H9 (cell line): Measurements from ENCODE around the gene SETD7. TPM values are rescaled to one million over a fixed set of nuclear protein-coding genes. Genes with fewer than 3 reads are reported as not detected.

Source experiments
- DNase-seq: peaks from one replicate; pipeline ENCODE4 v3.0.0-alpha.2; 2017
- H2AFZ ChIP-seq: one replicate; pipeline ENCODE4 v1.6.1; 2013; ENCODE audit warnings: mild to moderate bottlenecking, low read length, control low read depth, moderate library complexity
- H2AK5ac ChIP-seq: 2 replicates; pipeline ENCODE4 v1.6.1; 2013; ENCODE audit warnings: low read length, control low read depth, mixed read lengths; ENCODE audit not compliant: insufficient read length
- H2BK120ac ChIP-seq: one replicate; pipeline ENCODE4 v1.6.1; 2013; ENCODE audit warnings: low read depth, mild to moderate bottlenecking, low read length, control low read depth, inconsistent platforms; ENCODE audit not compliant: poor library complexity, severe bottlenecking
- H2BK12ac ChIP-seq: 2 replicates; pipeline ENCODE4 v1.6.1; 2013; ENCODE audit warnings: low read length, control low read depth, mixed read lengths, low read depth; ENCODE audit not compliant: insufficient read length
- H2BK15ac ChIP-seq: 2 replicates; pipeline ENCODE4 v1.6.1; 2013; ENCODE audit warnings: low read depth, low read length, control low read depth
- H2BK20ac ChIP-seq: one replicate; pipeline ENCODE4 v1.6.1; 2013; ENCODE audit warnings: low read depth, mild to moderate bottlenecking, low read length, control low read depth, inconsistent platforms; ENCODE audit not compliant: poor library complexity, severe bottlenecking
- H2BK5ac ChIP-seq: 2 replicates; pipeline ENCODE4 v1.6.1; 2013; ENCODE audit warnings: low read length, control low read depth, mixed read lengths; ENCODE audit not compliant: insufficient read length
- H3K14ac ChIP-seq: 2 replicates; pipeline ENCODE4 v1.6.1; 2013; ENCODE audit warnings: low read length, control low read depth; ENCODE audit not compliant: insufficient read depth
- H3K18ac ChIP-seq: 2 replicates; pipeline ENCODE4 v1.6.1; 2013; ENCODE audit warnings: low read depth, mild to moderate bottlenecking, mixed read lengths, low read length, control low read depth; ENCODE audit not compliant: insufficient read length
- H3K23ac ChIP-seq: 2 replicates; pipeline ENCODE4 v1.6.1; 2013; ENCODE audit warnings: low read length, control low read depth, mixed read lengths, low read depth; ENCODE audit not compliant: insufficient read length
- H3K23me2 ChIP-seq: 2 replicates; pipeline ENCODE4 v1.6.1; 2013; ENCODE audit warnings: low read depth, mild to moderate bottlenecking, mixed read lengths, low read length, control low read depth; ENCODE audit not compliant: insufficient read length, poor library complexity, severe bottlenecking
- H3K27ac ChIP-seq: 2 replicates; pipeline ENCODE4 v1.5.1; 2013; ENCODE audit warnings: low read length, control low read depth, mixed read lengths, low read depth; ENCODE audit not compliant: insufficient read length
- H3K27me3 ChIP-seq: 2 replicates; pipeline ENCODE4 v1.6.1; 2013; ENCODE audit warnings: low read length, control low read depth, inconsistent platforms; ENCODE audit not compliant: insufficient read depth
- H3K4ac ChIP-seq: 2 replicates; pipeline ENCODE4 v1.6.1; 2013; ENCODE audit warnings: low read depth, mild to moderate bottlenecking, control low read depth, inconsistent platforms, low read length, moderate library complexity
- H3K4me1 ChIP-seq: 2 replicates; pipeline ENCODE4 v1.6.1; 2013; ENCODE audit warnings: low read length, control low read depth, inconsistent platforms; ENCODE audit not compliant: insufficient read depth
- H3K4me2 ChIP-seq: 2 replicates; pipeline ENCODE4 v1.6.1; 2013; ENCODE audit warnings: low read length, control low read depth, mixed read lengths; ENCODE audit not compliant: insufficient read length, insufficient read depth
- H3K56ac ChIP-seq: 2 replicates; pipeline ENCODE4 v1.6.1; 2013; ENCODE audit warnings: low read depth, mild to moderate bottlenecking, mixed read lengths, low read length, control low read depth; ENCODE audit not compliant: insufficient read length
- H3K79me1 ChIP-seq: 2 replicates; pipeline ENCODE4 v1.6.1; 2013; ENCODE audit warnings: low read depth, mild to moderate bottlenecking, moderate library complexity, low read length, control low read depth, inconsistent platforms; ENCODE audit not compliant: insufficient read depth, poor library complexity, severe bottlenecking
- H3K79me2 ChIP-seq: 2 replicates; pipeline ENCODE4 v1.6.1; 2013; ENCODE audit warnings: low read length, control low read depth, inconsistent platforms; ENCODE audit not compliant: insufficient read depth
- H3K9ac ChIP-seq: 2 replicates; pipeline ENCODE4 v1.6.1; 2013; ENCODE audit warnings: low read length, control low read depth, mixed read lengths; ENCODE audit not compliant: insufficient read length; ENCODE audit errors: extremely low read depth
- H3K9me3 ChIP-seq: one replicate; pipeline ENCODE4 v1.6.1; 2013; ENCODE audit warnings: low read depth, low read length, inconsistent platforms; ENCODE audit not compliant: control insufficient read depth
- H3T11ph ChIP-seq: one replicate; pipeline ENCODE4 v1.6.1; 2013; ENCODE audit warnings: mild to moderate bottlenecking, low read length, control low read depth, inconsistent platforms
- H4K20me1 ChIP-seq: one replicate; pipeline ENCODE4 v1.6.1; 2013; ENCODE audit not compliant: control insufficient read depth, insufficient read length, insufficient read depth
- H4K5ac ChIP-seq: 2 replicates; pipeline ENCODE4 v1.6.1; 2013; ENCODE audit warnings: low read depth, mild to moderate bottlenecking, mixed read lengths, low read length, control low read depth; ENCODE audit not compliant: insufficient read length
- H4K8ac ChIP-seq: replicated peaks from 2 replicates; pipeline ENCODE4 v1.6.1; 2013; ENCODE audit warnings: low read length, control low read depth, mixed read lengths, low read depth; ENCODE audit not compliant: insufficient read length
- H4K91ac ChIP-seq: 2 replicates; pipeline ENCODE4 v1.6.1; 2013; ENCODE audit warnings: low read depth, mild to moderate bottlenecking, moderate library complexity, mixed read lengths, low read length, control low read depth; ENCODE audit not compliant: insufficient read length
- H3K27ac Mint-ChIP-seq, 3 experiments: 2 replicates in 2 of 3; 3 replicates in 1 of 3; pipeline ENCODE4 v1.8.0; 2020 to 2021; ENCODE audit warnings: mixed read lengths in 3 of 3, mild to moderate bottlenecking in 1 of 3, moderate library complexity in 1 of 3
- H3K27me3 Mint-ChIP-seq: 2 replicates; pipeline ENCODE4 v1.8.0; 2021; ENCODE audit warnings: low read depth, mild to moderate bottlenecking, moderate library complexity, mixed read lengths
- H3K36me3 Mint-ChIP-seq, 3 experiments: 2 replicates in 2 of 3; 3 replicates in 1 of 3; pipeline ENCODE4 v1.8.0; 2020 to 2021; ENCODE audit warnings: low read depth in 3 of 3, mixed read lengths in 3 of 3; ENCODE audit not compliant: insufficient read depth in 1 of 3
- H3K4me1 Mint-ChIP-seq, 2 experiments: 2 replicates each; pipeline ENCODE4 v1.8.0; 2020; ENCODE audit warnings: mixed read lengths in 2 of 2
- H3K4me3 Mint-ChIP-seq, 2 experiments: 2 replicates in 1 of 2; 3 replicates in 1 of 2; pipeline ENCODE4 v1.8.0; 2020 to 2021; ENCODE audit warnings: mild to moderate bottlenecking in 2 of 2, mixed read lengths in 2 of 2, moderate library complexity in 1 of 2
- H3K9me3 Mint-ChIP-seq, 2 experiments: 2 replicates in 1 of 2; 3 replicates in 1 of 2; pipeline ENCODE4 v1.8.0; 2020; ENCODE audit warnings: mild to moderate bottlenecking in 2 of 2, mixed read lengths in 2 of 2, moderate library complexity in 1 of 2
- WGBS: extraction: QIAGEN DNeasy Blood & Tissue Kit; methylation state at CpG from one replicate; pipeline ENCODE4 v1.1.7; 2013; ENCODE audit warnings: missing lambda C conversion rate, low lambda C conversion rate, mixed read lengths; ENCODE audit not compliant: insufficient read length; ENCODE audit errors: extremely low coverage; 5-methylcytosine and 5-hydroxymethylcytosine counted together
- total RNA-seq: library from RNA; stranded (reverse); gene quantifications from 2 replicates; pipeline ENCODE4 v1.2.1, GENCODE V29; 2021
- TF ChIP-seq, protein P1 (sequence below): fragments of 200-600 bp; sonication (generic); conservative IDR thresholded peaks from 3 replicates; pipeline ENCODE4 v1.8.0; 2021; ENCODE audit warnings: antibody characterized with exemption, mild to moderate bottlenecking

The SETD7 gene
- total RNA-seq, 1 experiment from 2014 or later, result 1.5 TPM

DNA sequence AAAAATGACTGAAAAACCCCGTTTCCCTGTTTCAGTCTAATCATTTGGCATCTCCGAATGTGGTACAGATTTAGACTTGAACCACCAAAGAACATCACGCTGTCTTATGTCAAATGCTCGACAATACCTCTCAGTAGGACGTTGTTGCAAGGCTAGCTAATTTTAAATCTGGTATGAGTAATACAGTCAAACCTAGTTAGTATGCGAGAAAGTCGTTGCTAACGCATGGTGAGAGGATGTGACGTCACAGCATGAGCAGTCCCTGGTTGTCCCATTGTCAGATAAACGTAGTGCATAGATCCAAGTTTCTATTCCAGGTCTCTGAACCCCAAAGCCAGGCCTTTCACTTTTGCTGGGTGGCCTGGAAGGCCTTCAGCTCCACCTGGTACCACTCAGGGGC is 44.7 kb downstream of the SETD7 start:
- Mint-ChIP-seq H3K4me1 (peaks cover 14 to 24% of the 10 kb centered on the region in 2 experiments), H3K9me3 (no peaks in the 10 kb centered on the region), H3K27ac (no peak overlapping the region), H3K4me3 (no peak overlapping the region), H3K27me3 (no peaks in the 10 kb centered on the region), H3K36me3 (no peaks in the 10 kb centered on the region; a peak in 1 of 7 replicates)
- no peak overlapping the region for H4K8ac ChIP-seq
- DNase-seq, result no peak
- H3K79me2 ChIP-seq, result no peaks in the 10 kb centered on the region
- H3K14ac ChIP-seq, result no peak overlapping the region
- H3K27ac ChIP-seq, result no peak overlapping the region
- no peak overlapping the region for H3K4me2 ChIP-seq
- no peaks in the 10 kb centered on the region for H3K4me1 ChIP-seq
- no peak overlapping the region for H3T11ph ChIP-seq
- no peak overlapping the region for H2BK5ac ChIP-seq
- H3K4ac ChIP-seq, result no peak overlapping the region
- no peak overlapping the region for H3K18ac ChIP-seq
- no peaks in the 10 kb centered on the region for H3K9me3 ChIP-seq
- no peak overlapping the region for H2AFZ ChIP-seq
- H2BK20ac ChIP-seq, result no peak overlapping the region
- no CpG with 5 or more reads among the region's 10 CpGs for WGBS
- no peak overlapping the region for H2BK15ac ChIP-seq
- H2BK12ac ChIP-seq, result no peak overlapping the region
- H4K91ac ChIP-seq, result no peak overlapping the region
- H2AK5ac ChIP-seq, result no peak overlapping the region
- H4K20me1 ChIP-seq, result no peaks in the 10 kb centered on the region
- H4K5ac ChIP-seq, result no peak overlapping the region
- H3K79me1 ChIP-seq, result no peaks in the 10 kb centered on the region
- no peak overlapping the region for H3K56ac ChIP-seq
- H3K27me3 ChIP-seq, result no peaks in the 10 kb centered on the region
- TF ChIP-seq, protein P1, sequence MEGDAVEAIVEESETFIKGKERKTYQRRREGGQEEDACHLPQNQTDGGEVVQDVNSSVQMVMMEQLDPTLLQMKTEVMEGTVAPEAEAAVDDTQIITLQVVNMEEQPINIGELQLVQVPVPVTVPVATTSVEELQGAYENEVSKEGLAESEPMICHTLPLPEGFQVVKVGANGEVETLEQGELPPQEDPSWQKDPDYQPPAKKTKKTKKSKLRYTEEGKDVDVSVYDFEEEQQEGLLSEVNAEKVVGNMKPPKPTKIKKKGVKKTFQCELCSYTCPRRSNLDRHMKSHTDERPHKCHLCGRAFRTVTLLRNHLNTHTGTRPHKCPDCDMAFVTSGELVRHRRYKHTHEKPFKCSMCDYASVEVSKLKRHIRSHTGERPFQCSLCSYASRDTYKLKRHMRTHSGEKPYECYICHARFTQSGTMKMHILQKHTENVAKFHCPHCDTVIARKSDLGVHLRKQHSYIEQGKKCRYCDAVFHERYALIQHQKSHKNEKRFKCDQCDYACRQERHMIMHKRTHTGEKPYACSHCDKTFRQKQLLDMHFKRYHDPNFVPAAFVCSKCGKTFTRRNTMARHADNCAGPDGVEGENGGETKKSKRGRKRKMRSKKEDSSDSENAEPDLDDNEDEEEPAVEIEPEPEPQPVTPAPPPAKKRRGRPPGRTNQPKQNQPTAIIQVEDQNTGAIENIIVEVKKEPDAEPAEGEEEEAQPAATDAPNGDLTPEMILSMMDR, result no peak
- no peak overlapping the region for H3K9ac ChIP-seq
- no peak overlapping the region for H2BK120ac ChIP-seq
- no peak overlapping the region for H3K23ac ChIP-seq
- H3K23me2 ChIP-seq, result no peaks in the 10 kb centered on the region
